ENCODE data around the gene CCDC71L. TPM values are rescaled to one million over a fixed set of nuclear protein-coding genes. Genes with fewer than 3 reads are reported as not detected.
"Not testable (repeated sequence)": the region's sequence is repeated elsewhere in the genome, so short reads cannot be mapped to it uniquely, and the experiment has no call there.

The CCDC71L gene
- polyA plus RNA-seq, 3 donors = 2.9 to 5.1 (median 3.5) TPM

DNA sequence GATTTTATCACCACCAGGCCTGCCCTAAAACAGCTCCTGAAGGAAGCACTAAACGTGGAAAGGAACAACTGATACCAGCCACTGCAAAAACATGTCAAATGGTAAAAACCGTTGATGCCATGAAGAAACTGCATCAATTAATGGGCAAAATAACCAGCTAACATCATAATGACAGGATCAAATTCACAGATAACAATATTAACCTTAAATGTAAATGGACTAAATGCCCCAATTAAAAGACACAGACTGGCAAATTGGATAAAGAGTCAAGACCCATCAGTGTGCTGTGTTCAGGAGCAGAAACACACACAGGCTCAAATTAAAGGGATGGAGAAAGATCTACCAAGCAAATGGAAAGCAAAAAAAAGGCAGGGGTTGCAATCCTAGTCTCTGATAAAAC is 12.7 kb upstream of the CCDC71L start:
- H3K27me3 Mint-ChIP-seq (ENCODE audit: low read depth in 3 of 3); H3K27me3 ChIP-seq (ENCODE audit: control insufficient read depth in 2 of 2, insufficient read depth in 2 of 2, low read length in 2 of 2); H3K4me1 Mint-ChIP-seq; H3K4me1 ChIP-seq (ENCODE audit: control insufficient read depth in 1 of 2, insufficient read depth in 2 of 2, low read length in 2 of 2); H3K79me2 ChIP-seq (ENCODE audit: insufficient read depth, low read length); H3K36me3 ChIP-seq (replicated peaks in 1 of 2; ENCODE audit: control insufficient read depth in 1 of 2, insufficient read depth in 2 of 2, low read length in 2 of 2); H4K20me1 ChIP-seq (ENCODE audit: insufficient read depth, low read length); H3K27ac Mint-ChIP-seq; H3K9ac ChIP-seq (ENCODE audit: insufficient read depth, low read length, poor library complexity, severe bottlenecking); H3K9me3 ChIP-seq (replicated peaks in 1 of 2; ENCODE audit: control insufficient read depth in 1 of 2, insufficient read depth in 1 of 2, low read length in 2 of 2); H2AFZ ChIP-seq (ENCODE audit: insufficient read depth, low read depth, low read length, poor library complexity, severe bottlenecking); H3K27ac ChIP-seq (ENCODE audit: low read depth in 1 of 2, low read length in 2 of 2); H3K4me3 ChIP-seq (replicated peaks in 1 of 3; ENCODE audit: low read depth in 2 of 3, low read length in 3 of 3); intact Hi-C loops (cut with micrococcal nuclease); H3K9me3 Mint-ChIP-seq; DNase-seq; H3K4me3 Mint-ChIP-seq; H3K4me2 ChIP-seq (replicated peaks; ENCODE audit: extremely low read depth, low read length, poor library complexity, severe bottlenecking); H3K36me3 Mint-ChIP-seq: not testable (repeated sequence)
- no CpG with 5 or more reads among the region's 2 CpGs for WGBS (ENCODE audit: insufficient coverage)

- H3K4me1 ChIP-seq (ENCODE audit: control insufficient read depth in 1 of 2, insufficient read depth in 2 of 2, low read length in 2 of 2); H3K27me3 Mint-ChIP-seq (ENCODE audit: low read depth in 3 of 3); H3K27me3 ChIP-seq (ENCODE audit: control insufficient read depth in 2 of 2, insufficient read depth in 2 of 2, low read length in 2 of 2); H3K4me3 ChIP-seq (replicated peaks in 1 of 3; ENCODE audit: low read depth in 2 of 3, low read length in 3 of 3); H3K36me3 Mint-ChIP-seq; H3K9ac ChIP-seq (ENCODE audit: insufficient read depth, low read length, poor library complexity, severe bottlenecking); H4K20me1 ChIP-seq (ENCODE audit: insufficient read depth, low read length); H3K9me3 ChIP-seq (replicated peaks in 1 of 2; ENCODE audit: control insufficient read depth in 1 of 2, insufficient read depth in 1 of 2, low read length in 2 of 2); H3K27ac ChIP-seq (ENCODE audit: low read depth in 1 of 2, low read length in 2 of 2); H3K4me1 Mint-ChIP-seq; H3K4me3 Mint-ChIP-seq; H3K36me3 ChIP-seq (replicated peaks in 1 of 2; ENCODE audit: control insufficient read depth in 1 of 2, insufficient read depth in 2 of 2, low read length in 2 of 2); H2AFZ ChIP-seq (ENCODE audit: insufficient read depth, low read depth, low read length, poor library complexity, severe bottlenecking); intact Hi-C loops (cut with micrococcal nuclease); H3K79me2 ChIP-seq (ENCODE audit: insufficient read depth, low read length); H3K9me3 Mint-ChIP-seq; DNase-seq; H3K4me2 ChIP-seq (replicated peaks; ENCODE audit: extremely low read depth, low read length, poor library complexity, severe bottlenecking): not testable (repeated sequence)
- peak overlapping the region in 1 of 7 donors; percentile 64 for H3K27ac Mint-ChIP-seq
- 100% methylated on average over 8 of the region's 8 CpGs for WGBS (ENCODE audit: insufficient coverage)
These were observed 11.0 kb upstream of the CCDC71L start for GRCh38 chr7:106671930-106672329.

DNA sequence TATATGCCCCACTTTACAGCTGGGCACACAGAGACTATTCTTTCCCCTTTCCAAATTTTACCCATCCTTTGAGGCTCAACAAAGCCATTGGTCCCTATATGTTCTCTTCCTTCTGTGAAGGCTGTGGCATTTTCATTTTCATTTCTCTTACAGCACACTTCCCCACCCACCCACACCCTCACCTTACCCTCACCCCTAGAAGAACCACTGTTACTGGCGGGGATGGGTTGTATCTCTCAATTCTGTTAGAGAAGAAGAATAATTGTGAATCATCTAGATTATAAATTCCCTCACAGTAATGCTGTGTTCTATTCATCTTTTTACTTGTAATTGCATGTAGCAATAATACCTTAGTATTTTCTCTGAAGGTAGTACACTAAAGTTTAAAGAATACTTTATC is 10.2 kb upstream of the CCDC71L start:
- Mint-ChIP-seq H3K9me3 (peaks cover 0 to 8% (median 5%) of the 10 kb centered on the region in 7 donors), H3K36me3 (no peaks in the 10 kb centered on the region), H3K4me3 (no peak overlapping the region), H3K4me1 (no peaks in the 10 kb centered on the region), H3K27ac (no peak overlapping the region), H3K27me3 (ENCODE audit: low read depth in 3 of 3) (no peaks in the 10 kb centered on the region)
- Histone ChIP-seq H3K36me3 (replicated peaks in 1 of 2; ENCODE audit: control insufficient read depth in 1 of 2, insufficient read depth in 2 of 2, low read length in 2 of 2) (no peaks in the 10 kb centered on the region), H2AFZ (ENCODE audit: insufficient read depth, low read depth, low read length, poor library complexity, severe bottlenecking) (no peak overlapping the region), H3K27me3 (ENCODE audit: control insufficient read depth in 2 of 2, insufficient read depth in 2 of 2, low read length in 2 of 2) (no peaks in the 10 kb centered on the region), H3K4me3 (replicated peaks in 1 of 3; ENCODE audit: low read depth in 2 of 3, low read length in 3 of 3) (no peak overlapping the region), H3K4me2 (replicated peaks; ENCODE audit: extremely low read depth, low read length, poor library complexity, severe bottlenecking) (no peak overlapping the region), H3K4me1 (ENCODE audit: control insufficient read depth in 1 of 2, insufficient read depth in 2 of 2, low read length in 2 of 2) (no peaks in the 10 kb centered on the region), H3K9me3 (replicated peaks in 1 of 2; ENCODE audit: control insufficient read depth in 1 of 2, insufficient read depth in 1 of 2, low read length in 2 of 2) (no peaks in the 10 kb centered on the region), H4K20me1 (ENCODE audit: insufficient read depth, low read length) (no peaks in the 10 kb centered on the region), H3K27ac (ENCODE audit: low read depth in 1 of 2, low read length in 2 of 2) (no peak overlapping the region), H3K9ac (ENCODE audit: insufficient read depth, low read length, poor library complexity, severe bottlenecking) (no peak overlapping the region), H3K79me2 (ENCODE audit: insufficient read depth, low read length) (no peaks in the 10 kb centered on the region)
- DNase-seq = no peak
- intact Hi-C loops (cut with micrococcal nuclease) = no loop called here
- TF ChIP-seq CTCF (IDR thresholded peaks at IDR 0.05) = no peak
- no CpG with 5 or more reads among the region's 1 CpG for WGBS (ENCODE audit: insufficient coverage)
